ENCODE results near the gene HMGCS1.

DNA sequence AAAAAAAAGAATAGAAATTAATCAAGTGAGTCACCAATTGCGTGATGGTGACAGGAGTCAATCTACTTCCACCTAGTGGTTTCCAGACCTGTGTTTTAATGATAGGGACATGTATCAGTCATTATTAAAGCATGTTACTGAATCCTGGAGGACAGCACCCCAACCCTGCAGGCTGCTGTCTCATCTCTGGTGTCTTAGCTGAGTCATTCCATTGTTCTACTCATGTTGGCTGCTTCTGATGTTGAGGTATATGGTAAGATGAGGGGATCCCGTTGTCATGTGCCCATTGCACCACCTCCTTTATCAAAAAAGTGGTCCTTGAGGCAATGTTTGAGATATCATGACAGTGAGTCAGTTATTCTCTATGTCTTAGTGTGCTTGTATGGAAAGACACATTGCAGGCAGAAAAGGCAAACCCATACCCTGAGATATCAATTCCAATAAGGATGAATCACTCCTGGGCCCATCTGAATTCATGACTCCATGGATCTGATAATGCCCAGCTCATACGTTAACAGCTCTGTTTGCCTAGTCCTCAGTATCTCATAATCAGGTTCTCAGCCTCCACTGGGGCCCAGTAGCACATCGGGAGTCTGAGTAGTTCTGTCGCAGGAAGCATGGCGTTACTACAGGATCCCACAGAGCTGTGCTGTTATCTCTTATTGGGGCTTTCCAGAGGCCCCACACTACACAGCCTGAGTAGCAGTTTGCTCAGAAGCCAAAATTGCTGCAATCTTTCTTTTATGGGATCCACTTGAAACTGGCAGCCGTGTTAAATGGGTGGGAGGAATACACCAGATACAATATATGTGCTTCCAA lies 31.2 kb downstream of the HMGCS1 start:
- TF ChIP-seq CTCF (IDR thresholded peaks at IDR 0.05) (no peak), POLR2A (IDR thresholded peaks at IDR 0.05) (no peak)
